ENCODE data around the gene COL15A1.

COL15A1 gene

GRCh38 chr9:98973576-98973975, 29.9 kb downstream of the COL15A1 start:
- peaks cover 3% of the 10 kb centered on the region for H3K27me3 ChIP-seq (ENCODE audit: insufficient read depth, poor library complexity, severe bottlenecking)

GRCh38 chr9:98974106-98974505, 30.4 kb downstream of the COL15A1 start:
- peaks cover 3% of the 10 kb centered on the region for H3K27me3 ChIP-seq (ENCODE audit: insufficient read depth, poor library complexity, severe bottlenecking)
- no peak overlapping the region for H3K27ac ChIP-seq (replicated peaks)
- no peak overlapping the region for H3K4me3 ChIP-seq (replicated peaks; ENCODE audit: insufficient read depth, low read length)
- TF ChIP-seq GABPA (IDR thresholded peaks at IDR 0.05; ENCODE audit: low read depth) (no peak), POLR2AphosphoS5 (IDR thresholded peaks at IDR 0.05; ENCODE audit: low read depth) (no peak), SPI1 (IDR thresholded peaks at IDR 0.05; ENCODE audit: borderline replicate concordance, low read depth) (no peak), CTCF (IDR thresholded peaks at IDR 0.05; ENCODE audit: insufficient read depth, low read length) (no peak), REST (IDR thresholded peaks at IDR 0.05; ENCODE audit: insufficient replicate concordance, low read depth) (no peak)
- DNase-seq (ENCODE audit: low read depth in 1 of 2, low spot score in 1 of 2), result no peak

More at GRCh38 chr9:98973576-98973975, 29.9 kb downstream of the COL15A1 start:
- DNase-seq (ENCODE audit: low read depth in 1 of 2, low spot score in 1 of 2), result no peak
- H3K4me3 ChIP-seq (replicated peaks; ENCODE audit: insufficient read depth, low read length), result no peak overlapping the region
- no peak overlapping the region for H3K27ac ChIP-seq (replicated peaks)
- TF ChIP-seq CTCF (IDR thresholded peaks at IDR 0.05; ENCODE audit: insufficient read depth, low read length), result no peak
- TF ChIP-seq POLR2AphosphoS5 (IDR thresholded peaks at IDR 0.05; ENCODE audit: low read depth), result no peak
- TF ChIP-seq SPI1 (IDR thresholded peaks at IDR 0.05; ENCODE audit: borderline replicate concordance, low read depth), result no peak
- TF ChIP-seq GABPA (IDR thresholded peaks at IDR 0.05; ENCODE audit: low read depth), result no peak

GRCh38 chr9:98974554-98974953, 30.8 kb downstream of the COL15A1 start:
- TF ChIP-seq SPI1 (IDR thresholded peaks at IDR 0.05; ENCODE audit: borderline replicate concordance, low read depth) (no peak), GABPA (IDR thresholded peaks at IDR 0.05; ENCODE audit: low read depth) (no peak)
- DNase-seq (ENCODE audit: low read depth in 1 of 2, low spot score in 1 of 2), result no peak
- Histone ChIP-seq H3K4me3 (replicated peaks; ENCODE audit: insufficient read depth, low read length) (no peak overlapping the region), H3K27me3 (ENCODE audit: insufficient read depth, poor library complexity, severe bottlenecking) (peaks cover 3% of the 10 kb centered on the region), H3K27ac (replicated peaks) (no peak overlapping the region)

- DNase-seq (ENCODE audit: low read depth in 1 of 2, low spot score in 1 of 2), result peak; percentile 55 to 73
- TF ChIP-seq CTCF (IDR thresholded peaks at IDR 0.05; ENCODE audit: insufficient read depth, low read length), result peak; percentile 96
- TF ChIP-seq POLR2AphosphoS5 (IDR thresholded peaks at IDR 0.05; ENCODE audit: low read depth), result no peak
- Histone ChIP-seq H3K27me3 (ENCODE audit: insufficient read depth, poor library complexity, severe bottlenecking) (peaks cover 3% of the 10 kb centered on the region), H3K4me3 (replicated peaks; ENCODE audit: insufficient read depth, low read length) (no peak overlapping the region), H3K27ac (replicated peaks) (no peak overlapping the region)
Observed at GRCh38 chr9:98974994-98975712, 31.4 kb downstream of the COL15A1 start.

- no peak for DNase-seq (ENCODE audit: low read depth in 1 of 2, low spot score in 1 of 2)
- Histone ChIP-seq H3K4me3 (replicated peaks; ENCODE audit: insufficient read depth, low read length) (no peak overlapping the region), H3K27ac (replicated peaks) (no peak overlapping the region), H3K27me3 (ENCODE audit: insufficient read depth, poor library complexity, severe bottlenecking) (peaks cover 3% of the 10 kb centered on the region)
- TF ChIP-seq GABPA (IDR thresholded peaks at IDR 0.05; ENCODE audit: low read depth), result no peak
- TF ChIP-seq POLR2AphosphoS5 (IDR thresholded peaks at IDR 0.05; ENCODE audit: low read depth), result no peak
- TF ChIP-seq CTCF (IDR thresholded peaks at IDR 0.05; ENCODE audit: insufficient read depth, low read length), result no peak
- TF ChIP-seq REST (IDR thresholded peaks at IDR 0.05; ENCODE audit: insufficient replicate concordance, low read depth), result no peak
- no peak for TF ChIP-seq SPI1 (IDR thresholded peaks at IDR 0.05; ENCODE audit: borderline replicate concordance, low read depth)
Observed at GRCh38 chr9:98975838-98976237, 32.1 kb downstream of the COL15A1 start.
